SK-N-MC (cell line): Measurements from ENCODE around the gene IRF9.

ENCODE experiments used
- EZH2 ChIP-seq: fragments of 200-600 bp; sonication (generic); IDR thresholded peaks from one replicate; pipeline ENCODE4 v1.6.1; 2017; ENCODE audit warnings: antibody characterized with exemption
- POLR2AphosphoS5 ChIP-seq: IDR thresholded peaks from 2 replicates; pipeline ENCODE4 v1.6.1; 2012; ENCODE audit warnings: mild to moderate bottlenecking, low read depth, low read length, borderline replicate concordance

- TF ChIP-seq EZH2 (no peak), POLR2AphosphoS5 (no peak)
Observed at GRCh38 chr14:24133735-24134134, 27.3 kb upstream of the IRF9 start.
